Heart right ventricle (tissue), 16 donors: ENCODE results near the gene COL1A1. TPM values are rescaled to one million over a fixed set of nuclear protein-coding genes. Genes with fewer than 3 reads are reported as not detected.

Experiments
- ATAC-seq, 8 donors: fragments of 200-7000 bp; cut with Tn5 transposase; one replicate each; pipeline ENCODE4 v1.9.1; 2020; ENCODE audit warnings: mild to moderate bottlenecking in 8 of 8, moderate library complexity in 8 of 8, moderate number of reproducible peaks in 1 of 8
- DNase-seq, 2 donors: peaks; one replicate each; pipeline ENCODE4 v3.0.0-alpha.2; 2020
- H3K27ac ChIP-seq, 10 donors: fragments of 200-600 bp; sonication (generic) in 2 of 10; one replicate each; pipeline versions ENCODE4 v1.5.0 to v1.8.0; 2020 to 2022; ENCODE audit warnings: mild to moderate bottlenecking in 3 of 10
- H3K27me3 ChIP-seq, 7 donors: fragments of 200-600 bp; one replicate each; pipeline ENCODE4 v1.8.0; 2021 to 2022; ENCODE audit warnings: mild to moderate bottlenecking in 2 of 7
- H3K36me3 ChIP-seq, 9 donors: fragments of 200-600 bp; sonication (generic) in 1 of 9; one replicate each; pipeline versions ENCODE4 v1.5.0 to v1.8.0; 2020 to 2022; ENCODE audit warnings: mild to moderate bottlenecking in 2 of 9
- H3K4me1 ChIP-seq, 9 donors: fragments of 200-600 bp; sonication (generic) in 1 of 9; one replicate each; pipeline versions ENCODE4 v1.5.0 to v1.8.0; 2020 to 2022; ENCODE audit warnings: mild to moderate bottlenecking in 4 of 9
- H3K4me3 ChIP-seq, 10 donors: fragments of 200-600 bp; sonication (generic) in 2 of 10; one replicate each; pipeline versions ENCODE4 v1.5.0 to v1.8.0; 2020 to 2022; ENCODE audit warnings: mild to moderate bottlenecking in 7 of 10, moderate library complexity in 2 of 10
- H3K9me3 ChIP-seq, 11 donors: fragments of 200-600 bp in 10 of 11; sonication (generic) in 2 of 11; one replicate each; pipeline versions ENCODE4 v1.5.0 to v1.8.0; 2013 to 2022; ENCODE audit warnings: mild to moderate bottlenecking in 2 of 11, control low read depth in 1 of 11, moderate library complexity in 1 of 11
- WGBS, 2 donors: extraction: QIAGEN DNeasy Blood & Tissue Kit; methylation state at CpG; one replicate each; pipeline ENCODE4 v1.1.7; 2013; ENCODE audit warnings: inconsistent platforms in 1 of 2; 5-methylcytosine and 5-hydroxymethylcytosine counted together
- intact Hi-C, 10 donors: fragments of 100-400 bp; cut with DNase I; formaldehyde crosslinking; loops; one replicate each; pipeline versions ENCODE4 v1.11.1 to v1.14.2; 2022
- polyA plus RNA-seq, 2 donors: library from polyadenylated mRNA; stranded (reverse); fragments of 200-250 nt; gene quantifications; one replicate each; pipeline ENCODE4 v1.2.3, GENCODE V29; 2013
- total RNA-seq, 10 donors: library from RNA; stranded (reverse); fragmentation: NEBNext Ultra II Directional in 3 of 10; extraction: Animal tissue kit (Norgen Biotek cat#: 25700) in 3 of 10; gene quantifications; one replicate each; pipeline versions ENCODE4 v1.2.1 to v1.2.4, GENCODE V29; 2021 to 2023
- TF ChIP-seq, protein P1 (sequence below), 9 donors: fragments of 200-600 bp; sonication (generic) in 2 of 9; IDR thresholded peaks; one replicate each; pipeline versions ENCODE4 v1.5.0 to v1.8.0; 2021 to 2022; ENCODE audit warnings: antibody characterized with exemption in 9 of 9, mild to moderate bottlenecking in 5 of 9, moderate library complexity in 1 of 9
- donor health status: Arrhythmogenic right ventricular cardiomyopathy.
- donor health status: ischemic (EF 13 %, LVEDD 7.1; RV severe dilation, severe dysfunction).
- donor health status: healthy with polysubstance abuse.
- donor health status: DM: no; HTN: yes; CAD: no.
- donor health status: DM: no; HTN: no; CAD: no.
- donor health status: ischemic (EF 25% LVEDD 6.9; RV normal size, moderate dysfunction).
- donor health status: ischemic (EF 25% LVEDD 5.7; RV mildly dilated, moderate dysfunction).
- donor health status: healthy.
- donor health status: DM: yes; HTN: yes; CAD: no.
- donor health status: Ischemic cardiomyopathy.
- donor health status: ischemic (EF 35%, LVEDD 5.7; RV mildly dilated, moderate dysfunction).
- donor health status: nonischemic (EF 11% LVEDD 7.7; RV severe dilation, severe dysfunction).
- donor health status: DM: yes; HTN: yes; CAD: no.
- donor health status: PGD.
- donor health status: ischemic (EF 29% LVEDD 5.4; RV normal size, mild dysfunction).
- donor health status: nonischemic (EF 23%, LVEDD 6.1; RV moderate dilation, normal function).

COL1A1 gene
- total and polyA plus RNA-seq, 12 donors = 30.2 to 455 (median 45.9) TPM

- DNase-seq (no peak), ATAC-seq (no peak)
- Histone ChIP-seq H3K27me3 (peaks cover 0 to 40% (median 27%) of the 10 kb centered on the region in 7 donors), H3K36me3 (no peaks in the 10 kb centered on the region), H3K9me3 (no peaks in the 10 kb centered on the region), H3K4me3 (no peak overlapping the region), H3K27ac (peak overlapping the region in 6 of 10 donors; percentile 34 to 86 (median 68)), H3K4me1 (peaks cover 3 to 83% (median 38%) of the 10 kb centered on the region in 9 donors)
- intact Hi-C loops = no loop called here
- 84 to 86% methylated on average over 8 of the region's 8 CpGs for WGBS, 2 donors
- TF ChIP-seq, protein P1, sequence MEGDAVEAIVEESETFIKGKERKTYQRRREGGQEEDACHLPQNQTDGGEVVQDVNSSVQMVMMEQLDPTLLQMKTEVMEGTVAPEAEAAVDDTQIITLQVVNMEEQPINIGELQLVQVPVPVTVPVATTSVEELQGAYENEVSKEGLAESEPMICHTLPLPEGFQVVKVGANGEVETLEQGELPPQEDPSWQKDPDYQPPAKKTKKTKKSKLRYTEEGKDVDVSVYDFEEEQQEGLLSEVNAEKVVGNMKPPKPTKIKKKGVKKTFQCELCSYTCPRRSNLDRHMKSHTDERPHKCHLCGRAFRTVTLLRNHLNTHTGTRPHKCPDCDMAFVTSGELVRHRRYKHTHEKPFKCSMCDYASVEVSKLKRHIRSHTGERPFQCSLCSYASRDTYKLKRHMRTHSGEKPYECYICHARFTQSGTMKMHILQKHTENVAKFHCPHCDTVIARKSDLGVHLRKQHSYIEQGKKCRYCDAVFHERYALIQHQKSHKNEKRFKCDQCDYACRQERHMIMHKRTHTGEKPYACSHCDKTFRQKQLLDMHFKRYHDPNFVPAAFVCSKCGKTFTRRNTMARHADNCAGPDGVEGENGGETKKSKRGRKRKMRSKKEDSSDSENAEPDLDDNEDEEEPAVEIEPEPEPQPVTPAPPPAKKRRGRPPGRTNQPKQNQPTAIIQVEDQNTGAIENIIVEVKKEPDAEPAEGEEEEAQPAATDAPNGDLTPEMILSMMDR (IDR thresholded peaks at IDR 0.05) = no peak
These were observed 6.5 kb upstream of the COL1A1 start for GRCh38 chr17:50207792-50208567.

DNA sequence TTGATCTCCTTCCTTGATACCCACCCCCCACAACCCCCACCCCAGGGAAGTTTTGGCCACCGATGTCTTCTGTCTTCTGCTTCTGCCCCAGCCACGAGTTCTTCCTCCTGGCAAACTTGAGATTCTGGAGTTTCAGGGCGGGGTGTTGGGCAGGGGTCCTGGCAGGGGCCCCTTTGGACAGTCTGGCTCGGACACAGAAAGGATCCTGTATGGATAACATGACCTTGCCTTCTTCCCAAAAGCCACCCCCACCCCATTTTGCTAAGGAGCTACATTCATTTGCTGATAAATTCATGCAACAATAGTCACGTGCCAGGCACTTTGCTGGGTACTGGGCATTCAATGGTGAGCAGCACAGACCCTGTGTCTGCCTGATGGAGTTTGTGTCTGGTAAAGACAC, 5.9 kb upstream of the COL1A1 start:
- WGBS, 2 donors = 61 to 62% methylated on average over 5 of the region's 5 CpGs
- peaks cover 0 to 47% (median 33%) of the 10 kb centered on the region in 7 donors for H3K27me3 ChIP-seq
- peaks cover 3 to 83% (median 38%) of the 10 kb centered on the region in 9 donors for H3K4me1 ChIP-seq
- H3K27ac ChIP-seq = peak overlapping the region in 6 of 10 donors; percentile 25 to 63 (median 40)
- no peaks in the 10 kb centered on the region for H3K36me3 ChIP-seq
- ATAC-seq = no peak
- H3K4me3 ChIP-seq = no peak overlapping the region
- H3K9me3 ChIP-seq = no peaks in the 10 kb centered on the region
- intact Hi-C loops = no loop called here
- DNase-seq = no peak
- TF ChIP-seq, protein P1 (IDR thresholded peaks at IDR 0.05) = no peak

- Histone ChIP-seq H3K36me3 (no peaks in the 10 kb centered on the region), H3K4me1 (peaks cover 3 to 78% (median 36%) of the 10 kb centered on the region in 9 donors), H3K9me3 (no peaks in the 10 kb centered on the region), H3K27ac (peak overlapping the region in 6 of 10 donors; percentile 25 to 63 (median 40)), H3K4me3 (peak overlapping the region in 1 of 10 donors; percentile 8), H3K27me3 (peaks cover 0 to 53% (median 39%) of the 10 kb centered on the region in 7 donors)
- peak in 1 of 2 donors; percentile 52 for DNase-seq
- intact Hi-C loops = no loop called here
- ATAC-seq = no peak
- TF ChIP-seq, protein P1 (IDR thresholded peaks at IDR 0.05) = no peak
- 24 to 25% methylated on average over 18 of the region's 18 CpGs for WGBS, 2 donors
These were observed 5.3 kb upstream of the COL1A1 start for GRCh38 chr17:50206604-50207293.

GRCh38 chr17:50205963-50206505, 4.6 kb upstream of the COL1A1 start:
- intact Hi-C loops = no loop called here
- TF ChIP-seq, protein P1 (IDR thresholded peaks at IDR 0.05) = no peak

More at GRCh38 chr17:50205963-50206505, 4.6 kb upstream of the COL1A1 start:
- H3K27me3 ChIP-seq = peaks cover 0 to 59% (median 44%) of the 10 kb centered on the region in 7 donors
- H3K36me3 ChIP-seq = no peaks in the 10 kb centered on the region
- no peak for ATAC-seq
- H3K4me1 ChIP-seq = peaks cover 3 to 70% (median 31%) of the 10 kb centered on the region in 9 donors
- DNase-seq = no peak
- no peaks in the 10 kb centered on the region for H3K9me3 ChIP-seq
- 80 to 85% methylated on average over 7 of the region's 7 CpGs for WGBS, 2 donors
- peak overlapping the region in 9 of 10 donors; percentile 22 to 78 (median 58) for H3K27ac ChIP-seq
- H3K4me3 ChIP-seq = no peak overlapping the region
